ENCODE results near the gene CAPN8.

CAPN8 gene

DNA sequence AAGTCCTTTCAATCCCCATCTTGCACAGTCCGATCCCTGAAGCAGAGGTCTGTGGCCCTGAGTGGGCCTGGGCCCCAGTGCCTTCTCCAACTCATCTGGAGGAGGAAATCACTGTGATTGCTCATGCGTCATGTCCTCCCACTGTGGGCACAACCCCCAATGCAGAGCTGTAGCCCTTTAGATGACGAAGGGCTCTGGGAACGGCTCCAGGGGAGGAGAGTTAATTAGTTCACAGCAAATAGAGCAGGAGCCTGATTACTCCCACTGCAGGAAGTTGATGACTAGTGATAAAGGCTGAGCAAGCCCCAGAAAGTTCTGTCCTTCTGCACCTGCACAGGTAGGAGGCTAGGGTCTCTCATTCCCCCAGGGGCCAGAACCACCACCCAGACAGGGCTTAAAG is 160.8 kb downstream of the CAPN8 start:
- peak; percentile 31 for DNase-seq
- H3K9me3 ChIP-seq: no peaks in the 10 kb centered on the region
- H3K4me1 ChIP-seq: no peaks in the 10 kb centered on the region; the same call in 1 of the 2 replicates
- no peaks in the 10 kb centered on the region for H3K36me3 ChIP-seq
- no peak overlapping the region for H3K4me3 ChIP-seq (ENCODE audit: low read depth, low read length)
- TF ChIP-seq, protein P1, sequence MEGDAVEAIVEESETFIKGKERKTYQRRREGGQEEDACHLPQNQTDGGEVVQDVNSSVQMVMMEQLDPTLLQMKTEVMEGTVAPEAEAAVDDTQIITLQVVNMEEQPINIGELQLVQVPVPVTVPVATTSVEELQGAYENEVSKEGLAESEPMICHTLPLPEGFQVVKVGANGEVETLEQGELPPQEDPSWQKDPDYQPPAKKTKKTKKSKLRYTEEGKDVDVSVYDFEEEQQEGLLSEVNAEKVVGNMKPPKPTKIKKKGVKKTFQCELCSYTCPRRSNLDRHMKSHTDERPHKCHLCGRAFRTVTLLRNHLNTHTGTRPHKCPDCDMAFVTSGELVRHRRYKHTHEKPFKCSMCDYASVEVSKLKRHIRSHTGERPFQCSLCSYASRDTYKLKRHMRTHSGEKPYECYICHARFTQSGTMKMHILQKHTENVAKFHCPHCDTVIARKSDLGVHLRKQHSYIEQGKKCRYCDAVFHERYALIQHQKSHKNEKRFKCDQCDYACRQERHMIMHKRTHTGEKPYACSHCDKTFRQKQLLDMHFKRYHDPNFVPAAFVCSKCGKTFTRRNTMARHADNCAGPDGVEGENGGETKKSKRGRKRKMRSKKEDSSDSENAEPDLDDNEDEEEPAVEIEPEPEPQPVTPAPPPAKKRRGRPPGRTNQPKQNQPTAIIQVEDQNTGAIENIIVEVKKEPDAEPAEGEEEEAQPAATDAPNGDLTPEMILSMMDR (IDR thresholded peaks at IDR 0.05; ENCODE audit: low read depth, low read length): no peak
- H3K27me3 ChIP-seq: no peaks in the 10 kb centered on the region

DNA sequence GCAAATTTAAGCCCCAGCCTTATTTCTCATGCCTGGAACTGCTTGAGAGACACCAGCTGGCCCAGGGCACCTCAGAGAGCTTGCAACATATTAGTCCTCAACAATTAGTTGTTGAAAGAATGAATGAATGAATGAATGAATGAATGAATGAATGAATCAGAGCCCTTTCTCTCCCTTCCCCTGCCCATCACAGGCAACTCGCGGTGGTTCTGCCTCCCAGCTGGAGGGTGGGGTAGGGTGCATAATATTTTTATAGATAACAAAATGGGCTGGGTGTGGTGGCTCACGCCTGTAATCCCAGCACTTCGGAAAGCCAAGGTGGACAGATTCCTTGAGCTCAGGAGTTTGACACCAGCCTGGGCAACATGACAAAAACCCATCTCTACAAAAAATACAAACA is 162.2 kb downstream of the CAPN8 start:
- no peaks in the 10 kb centered on the region for H3K36me3 ChIP-seq
- no peaks in the 10 kb centered on the region; the same call in 1 of the 2 replicates for H3K4me1 ChIP-seq
- no peak for DNase-seq
- H3K9me3 ChIP-seq: no peaks in the 10 kb centered on the region
- H3K27me3 ChIP-seq: no peaks in the 10 kb centered on the region
- H3K4me3 ChIP-seq (ENCODE audit: low read depth, low read length): no peak overlapping the region
- TF ChIP-seq, protein P1 (IDR thresholded peaks at IDR 0.05; ENCODE audit: low read depth, low read length): no peak

DNA sequence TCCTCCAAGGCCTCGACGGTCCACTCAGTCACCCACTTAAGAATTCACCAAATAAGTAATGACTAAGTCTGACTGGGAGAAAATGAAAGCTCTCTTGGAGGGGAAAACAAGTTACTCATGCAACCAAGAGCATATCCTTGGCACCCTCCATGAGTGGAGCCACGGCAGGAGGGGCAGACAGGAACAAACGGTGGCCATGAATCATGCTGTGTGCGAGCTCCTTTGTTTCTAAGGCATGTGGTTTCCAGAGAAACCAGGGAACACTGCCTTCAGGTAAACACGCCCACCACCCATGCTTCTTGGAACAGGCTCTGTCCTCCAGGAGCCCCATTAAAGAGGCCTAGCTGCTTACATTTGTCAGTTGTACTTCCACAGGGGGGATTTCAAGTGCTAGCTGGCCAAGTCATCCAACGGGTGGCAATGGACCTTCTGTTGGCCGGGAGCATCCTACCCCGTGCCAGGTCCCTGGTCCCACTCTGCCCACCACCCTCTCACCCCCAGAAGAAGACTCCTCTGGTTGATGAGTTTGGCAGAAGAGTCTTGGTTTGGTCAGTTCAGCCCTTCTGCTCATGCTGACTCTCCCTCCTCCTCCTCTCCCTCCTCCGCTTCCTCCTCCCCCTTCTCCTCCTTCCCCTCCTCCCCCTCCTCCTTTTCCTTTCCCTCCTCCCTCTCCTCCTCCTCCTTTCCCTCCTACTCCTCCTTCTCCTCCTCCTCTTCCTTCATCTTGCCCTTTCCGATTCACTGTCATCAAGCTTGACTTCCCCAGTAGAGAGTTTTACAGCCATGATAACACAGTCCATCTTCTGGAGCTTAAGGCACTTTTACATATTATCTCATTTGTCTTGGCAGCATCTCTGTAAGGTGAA is 164.7 kb downstream of the CAPN8 start:
- Histone ChIP-seq H3K27me3 (no peaks in the 10 kb centered on the region), H3K4me3 (ENCODE audit: low read depth, low read length) (no peak overlapping the region), H3K4me1 (peaks cover 7% of the 10 kb centered on the region), H3K36me3 (no peaks in the 10 kb centered on the region), H3K9me3 (no peaks in the 10 kb centered on the region; the same call in 1 of the 2 replicates)
- TF ChIP-seq, protein P1 (IDR thresholded peaks at IDR 0.05; ENCODE audit: low read depth, low read length): no peak
- DNase-seq: no peak

DNA sequence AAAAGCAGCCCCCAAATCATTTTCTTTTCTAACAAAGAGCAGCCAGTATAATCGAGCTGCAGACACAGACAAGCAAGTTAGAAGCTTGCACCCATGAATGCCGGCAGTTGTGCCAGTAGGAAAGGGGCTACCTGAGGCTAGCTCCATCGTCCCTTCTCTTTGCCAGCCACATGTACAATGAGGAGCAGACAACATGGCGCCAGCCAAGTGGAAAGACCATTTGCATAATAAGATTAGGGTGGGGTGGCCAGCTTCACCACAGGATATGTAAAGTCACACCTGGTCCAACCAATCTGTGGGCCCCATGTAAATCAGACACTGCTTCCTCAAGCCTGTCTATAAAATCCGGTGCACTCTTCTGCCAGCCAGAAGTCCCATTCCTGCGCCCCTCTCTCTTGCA is 168.6 kb downstream of the CAPN8 start:
- no peaks in the 10 kb centered on the region; the same call in 1 of the 2 replicates for H3K9me3 ChIP-seq
- peak; percentile 73 for DNase-seq
- H3K4me1 ChIP-seq: peaks cover 7% of the 10 kb centered on the region; the same call in 1 of the 2 replicates
- TF ChIP-seq, protein P1 (IDR thresholded peaks at IDR 0.05; ENCODE audit: low read depth, low read length): no peak
- H3K27me3 ChIP-seq: no peaks in the 10 kb centered on the region
- H3K4me3 ChIP-seq (ENCODE audit: low read depth, low read length): no peak overlapping the region
- H3K36me3 ChIP-seq: no peaks in the 10 kb centered on the region

DNA sequence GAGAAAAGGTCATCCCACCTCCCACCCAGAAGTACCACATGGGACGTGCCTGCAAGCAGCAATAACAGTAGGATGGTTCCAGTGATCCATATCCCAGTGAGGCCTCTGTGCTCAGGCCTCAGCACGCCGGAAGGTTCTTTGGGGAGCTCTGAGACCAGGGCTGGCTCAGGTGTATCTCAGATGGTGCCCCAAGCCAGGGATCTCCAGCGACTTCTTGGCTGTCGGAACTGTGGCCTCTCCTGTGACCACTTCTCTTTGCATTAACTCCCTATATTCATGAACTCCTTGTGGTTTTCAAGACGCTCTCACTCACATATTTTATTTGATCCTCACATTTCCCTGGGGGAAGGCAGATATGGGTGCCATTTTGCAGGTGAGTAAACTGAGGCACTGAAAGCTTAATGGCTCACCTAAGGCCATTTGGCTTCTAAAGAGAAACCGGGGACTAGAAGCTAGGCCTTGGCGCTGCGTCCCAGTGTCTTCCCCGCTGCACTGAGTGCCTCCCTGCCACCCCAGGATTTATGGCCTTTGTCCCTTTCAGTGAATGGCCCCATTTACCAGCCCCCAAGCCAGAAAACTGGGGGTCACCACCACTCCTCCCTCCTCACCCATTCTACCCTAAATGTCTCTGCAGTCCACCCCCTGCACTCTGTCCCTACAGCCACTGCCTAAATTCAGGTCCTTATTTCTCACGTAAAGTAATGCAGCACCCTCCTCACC is 170.4 kb downstream of the CAPN8 start:
- H3K4me3 ChIP-seq (ENCODE audit: low read depth, low read length): no peak overlapping the region
- TF ChIP-seq, protein P1 (IDR thresholded peaks at IDR 0.05; ENCODE audit: low read depth, low read length): no peak
- no peak for DNase-seq
- H3K27me3 ChIP-seq: no peaks in the 10 kb centered on the region
- H3K9me3 ChIP-seq: no peaks in the 10 kb centered on the region; the same call in 1 of the 2 replicates
- H3K4me1 ChIP-seq: peaks cover 7% of the 10 kb centered on the region; the same call in 1 of the 2 replicates
- H3K36me3 ChIP-seq: no peaks in the 10 kb centered on the region

Data from BE2C (cell line).